ENCODE measurements around the gene CGB3.
A peak's percentile ranks its signal among the peaks of the same experiment; 100 is the strongest.
"Not testable (repeated sequence)": the region's sequence is repeated elsewhere in the genome, so short reads cannot be mapped to it uniquely, and the experiment has no call there.

CGB3 gene

DNA sequence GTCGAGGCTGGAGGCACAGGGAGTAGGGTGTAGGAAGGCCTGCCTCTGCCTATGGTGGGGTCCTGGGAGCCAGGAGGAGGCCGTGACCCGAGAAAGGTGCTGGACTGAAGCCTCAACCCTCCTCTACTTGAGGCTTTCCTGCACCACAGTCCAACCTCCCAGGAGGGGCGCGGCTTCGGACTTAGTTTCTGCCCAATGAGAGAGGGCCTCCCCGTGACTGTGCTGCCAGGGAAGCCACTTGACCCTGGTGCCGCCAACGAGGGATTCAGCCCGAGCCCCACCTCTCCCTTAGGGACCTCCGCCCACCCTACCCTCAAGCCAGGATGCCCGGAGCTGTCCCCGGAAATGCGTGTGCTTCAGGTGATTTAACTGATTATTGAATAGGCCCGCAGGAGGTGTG is at the start of gene CGB3:
Gene CGB3 (minus strand): TSS at position 101 of the 400 bp plus-strand sequence. CDS start 362 bp downstream, outside the sequence.
- DNase-seq (ENCODE audit: low read depth), result not testable (repeated sequence)

DNA sequence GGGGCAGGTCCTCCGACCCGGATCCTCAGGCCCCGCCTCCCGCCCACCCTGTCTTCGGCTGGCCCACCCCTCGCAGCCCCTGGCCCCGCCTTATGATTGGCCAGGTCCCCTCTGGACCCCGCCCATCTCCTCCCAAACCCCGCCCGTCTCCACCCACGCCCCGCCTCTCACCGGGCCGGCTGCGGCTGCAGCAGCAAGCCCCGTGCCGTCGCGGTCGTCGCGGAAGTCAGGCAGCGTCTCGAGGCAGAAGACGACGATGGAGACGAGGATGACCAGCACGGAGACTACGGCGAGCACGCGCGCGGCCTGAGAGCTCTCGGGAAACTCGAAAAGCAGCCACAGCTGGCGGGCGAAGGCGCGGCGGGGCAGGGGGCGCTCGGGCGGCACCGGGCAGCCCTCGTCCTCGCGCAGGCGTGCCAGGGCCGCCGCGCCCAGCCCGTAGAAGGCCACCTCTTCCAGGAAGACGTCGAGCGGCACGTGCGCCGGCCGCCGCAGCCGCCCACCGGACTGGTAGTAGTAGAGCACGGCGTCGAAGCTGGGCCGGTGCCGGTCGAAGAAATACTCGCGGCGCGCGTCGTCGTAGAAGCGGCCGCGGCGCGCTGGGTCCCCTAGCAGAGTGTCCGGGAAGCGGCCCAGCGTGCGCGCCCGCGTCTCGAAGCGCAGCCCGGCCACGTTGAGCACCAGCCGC is 47.9 kb upstream of the CGB3 start:
- no peak for DNase-seq (ENCODE audit: low read depth)

DNA sequence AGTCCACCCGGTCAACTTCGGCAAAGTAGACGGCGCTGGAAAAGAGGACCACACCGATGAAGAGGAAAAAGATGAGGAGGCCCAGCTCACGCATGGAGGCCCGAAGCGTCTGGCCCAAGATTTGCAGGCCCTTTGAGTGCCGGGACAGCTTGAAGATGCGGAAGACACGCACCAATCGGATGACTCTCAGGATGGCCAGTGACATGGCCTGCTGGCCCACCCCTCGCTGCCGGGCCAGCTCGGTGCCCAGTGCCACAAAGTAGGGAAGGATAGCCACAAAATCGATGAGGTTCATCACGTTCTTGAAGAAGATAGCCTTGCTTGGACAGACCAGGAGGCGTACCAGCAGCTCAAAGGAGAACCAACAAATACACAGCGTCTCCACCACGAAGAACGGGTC is 46.3 kb upstream of the CGB3 start:
- no peak for DNase-seq (ENCODE audit: low read depth)

DNA sequence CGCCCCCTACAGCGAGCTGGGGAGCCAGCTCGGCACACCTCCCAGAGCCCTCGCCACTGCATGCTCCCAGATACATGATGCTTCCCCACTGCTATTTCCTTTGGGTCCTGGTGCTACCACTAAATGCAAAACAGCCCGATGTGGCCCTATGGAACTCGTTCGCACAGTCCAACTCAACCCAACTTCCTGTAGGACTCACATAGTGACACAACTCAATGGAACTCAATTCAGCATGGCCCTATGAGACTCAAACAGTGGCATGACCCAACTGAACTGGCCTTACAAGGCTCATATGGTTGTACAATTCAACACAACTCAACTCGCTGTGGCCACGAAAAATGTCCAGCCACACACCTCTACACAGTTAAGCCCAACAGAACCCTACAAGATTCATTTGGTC is 44.9 kb upstream of the CGB3 start:
- DNase-seq (ENCODE audit: low read depth), result no peak

DNA sequence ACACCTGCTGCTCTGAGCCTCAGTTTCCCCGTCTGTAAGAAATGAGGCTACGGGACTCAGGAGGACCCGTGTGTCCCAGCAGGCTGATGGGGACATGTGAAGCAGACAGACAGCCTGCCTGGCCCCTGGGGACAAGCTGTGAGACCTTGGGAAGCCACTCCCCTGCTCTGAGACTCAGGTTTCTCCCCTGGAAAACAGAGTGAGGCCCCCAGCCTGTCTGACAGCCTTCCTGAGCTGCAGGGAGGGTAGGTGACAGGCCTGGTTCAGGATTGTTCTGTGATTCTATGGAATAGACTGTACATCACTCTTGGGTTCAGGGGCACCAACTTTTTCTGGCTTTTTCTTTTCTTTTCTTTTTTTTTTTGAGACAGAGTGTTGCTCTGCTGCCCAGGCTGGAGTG is 43.4 kb upstream of the CGB3 start:
- no peak for DNase-seq (ENCODE audit: low read depth)

DNA sequence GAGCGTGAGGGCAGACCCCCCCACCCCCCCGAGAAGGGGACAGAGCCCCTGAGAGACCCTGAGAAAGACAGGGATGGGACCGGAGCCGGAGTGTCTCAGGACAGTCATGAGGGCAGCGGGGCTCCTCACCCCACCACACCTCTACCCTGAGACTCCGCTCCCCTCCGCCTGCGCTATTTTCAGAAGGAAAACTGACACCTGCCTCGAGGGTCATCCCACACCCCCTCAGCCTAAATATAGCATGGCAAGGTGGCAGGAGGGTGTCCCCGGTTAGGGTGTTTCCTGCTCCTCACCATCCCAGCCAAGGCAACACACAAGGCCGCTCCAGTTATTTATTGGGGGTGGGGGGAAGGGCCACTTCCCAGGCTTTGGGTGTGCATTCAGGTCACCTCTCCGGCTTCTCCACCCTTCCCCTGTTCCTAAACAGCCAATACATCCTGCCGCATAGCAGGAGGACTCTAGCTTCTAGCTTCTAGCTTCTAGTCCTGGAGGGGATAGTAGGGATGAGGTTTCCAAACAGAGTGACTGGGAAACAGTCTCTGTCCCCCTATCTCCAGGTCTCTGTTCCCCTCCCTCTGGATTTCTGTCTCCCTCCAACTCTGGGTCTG is 41.9 kb upstream of the CGB3 start:
- no peak for DNase-seq (ENCODE audit: low read depth)

DNA sequence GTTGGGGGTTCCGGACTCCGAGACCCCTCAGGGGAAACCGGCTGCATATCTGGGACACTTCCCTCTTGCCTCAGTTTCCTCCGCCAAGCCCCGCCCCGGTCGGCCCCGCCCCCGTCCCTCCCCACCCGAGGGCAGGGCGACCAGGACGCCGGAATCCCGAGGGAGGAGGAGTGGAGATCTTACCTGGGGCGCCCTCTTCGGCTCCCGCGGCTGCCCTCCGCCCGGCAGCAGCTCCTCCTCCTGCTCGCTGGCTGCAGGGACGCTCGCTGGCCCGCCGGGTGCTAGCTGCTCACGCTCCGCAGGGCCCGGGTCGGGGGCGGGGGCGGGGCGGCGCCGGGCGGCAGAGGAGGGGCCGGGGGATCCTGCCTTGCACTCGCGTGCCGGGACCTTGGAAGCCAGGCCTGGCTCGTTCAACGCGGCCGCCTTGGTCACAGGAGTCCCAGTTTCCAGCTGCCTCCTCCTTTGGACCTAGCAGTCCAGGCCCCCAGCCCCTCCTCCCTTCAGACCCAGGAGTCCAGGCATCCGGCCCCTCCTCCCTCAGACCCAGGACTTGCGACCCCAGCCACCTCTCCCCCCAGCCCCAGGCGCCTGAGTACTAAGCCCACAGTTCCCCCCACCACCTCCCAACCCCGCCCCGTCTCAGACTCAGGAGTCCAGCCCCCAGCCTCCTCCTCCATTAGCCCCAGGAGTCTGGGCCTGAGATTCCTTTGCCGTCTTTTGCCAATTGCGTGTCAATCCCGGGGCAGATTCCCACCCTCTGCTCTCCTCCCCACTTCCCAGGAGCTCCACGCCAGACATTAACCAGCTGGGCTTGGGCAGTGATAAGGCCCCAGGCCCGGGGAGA is 40.9 kb upstream of the CGB3 start, which contains the start of gene NTF4:
Gene NTF4 (minus strand): TSS at position 51 of the 844 bp plus-strand sequence. CDS start 2,821 bp downstream, outside the sequence.
- DNase-seq (ENCODE audit: low read depth), result no peak

DNA sequence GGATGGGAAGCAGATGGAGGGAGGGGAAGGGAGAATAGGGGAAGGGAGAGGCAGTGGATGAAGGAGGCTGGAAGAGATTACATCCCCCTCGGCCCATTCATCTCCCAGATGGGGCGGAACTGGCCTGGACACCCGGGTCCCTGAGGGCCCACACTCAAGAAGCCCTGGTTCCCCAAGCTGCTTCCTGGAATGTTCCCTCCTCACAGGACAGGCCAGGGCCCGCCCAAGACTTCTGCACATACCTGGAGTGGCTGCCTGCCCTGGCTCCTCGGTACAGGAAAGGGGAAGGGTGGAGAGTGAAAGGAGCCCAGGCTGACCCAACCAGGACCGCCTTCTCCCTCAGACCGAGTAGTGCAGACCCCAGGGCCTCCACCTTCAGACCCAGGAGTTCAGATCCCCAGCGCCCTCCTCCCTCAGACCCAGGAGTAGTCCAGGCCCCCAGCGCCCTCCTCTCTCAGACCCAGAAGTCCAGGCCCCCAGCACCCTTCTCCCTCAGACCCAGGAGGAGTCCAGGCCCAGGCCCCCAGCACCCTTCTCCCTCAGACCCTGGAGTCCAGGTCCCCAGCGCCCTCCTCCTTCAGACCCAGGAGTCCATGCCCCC is 40.0 kb upstream of the CGB3 start:
- no peak for DNase-seq (ENCODE audit: low read depth)

DNA sequence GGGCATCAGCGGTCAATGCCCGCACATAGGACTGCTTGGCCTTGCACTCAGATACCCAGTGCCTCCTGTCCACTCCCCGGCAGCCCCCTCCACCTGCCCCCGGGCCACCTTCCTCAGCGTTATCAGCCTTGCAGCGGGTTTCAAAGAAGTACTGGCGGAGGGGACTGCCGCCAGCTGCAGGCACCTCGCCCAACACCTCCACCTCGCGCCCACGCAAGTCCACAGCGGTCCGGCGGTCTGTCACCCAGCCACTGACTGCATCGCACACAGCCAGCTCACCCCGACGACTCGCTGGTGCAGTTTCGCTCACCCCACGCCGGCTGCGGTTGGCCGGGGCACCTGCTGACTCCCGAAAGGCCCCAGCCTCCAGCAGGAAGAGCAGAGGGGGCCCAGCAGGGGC is 37.3 kb upstream of the CGB3 start:
- no peak for DNase-seq (ENCODE audit: low read depth)

DNA sequence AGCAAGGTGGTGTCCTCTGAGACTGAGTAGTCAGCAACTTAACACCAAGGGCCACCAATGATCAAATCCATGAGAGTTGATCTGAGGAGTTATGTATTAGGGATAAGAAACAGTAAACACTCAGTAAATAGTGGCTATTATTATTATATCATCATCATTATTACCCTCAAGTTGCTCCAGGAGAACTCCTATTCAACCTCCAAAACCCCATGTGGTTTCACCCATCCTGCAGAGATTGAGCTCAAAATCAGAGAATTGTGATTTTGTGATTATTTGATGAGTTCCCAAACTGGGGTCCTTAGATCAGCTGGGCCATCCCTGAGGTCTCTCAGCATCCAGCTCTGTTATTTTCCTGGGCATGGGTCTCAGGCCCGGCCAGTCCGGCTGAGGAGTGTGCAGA is 36.9 kb upstream of the CGB3 start:
- no peak for DNase-seq (ENCODE audit: low read depth)

DNA sequence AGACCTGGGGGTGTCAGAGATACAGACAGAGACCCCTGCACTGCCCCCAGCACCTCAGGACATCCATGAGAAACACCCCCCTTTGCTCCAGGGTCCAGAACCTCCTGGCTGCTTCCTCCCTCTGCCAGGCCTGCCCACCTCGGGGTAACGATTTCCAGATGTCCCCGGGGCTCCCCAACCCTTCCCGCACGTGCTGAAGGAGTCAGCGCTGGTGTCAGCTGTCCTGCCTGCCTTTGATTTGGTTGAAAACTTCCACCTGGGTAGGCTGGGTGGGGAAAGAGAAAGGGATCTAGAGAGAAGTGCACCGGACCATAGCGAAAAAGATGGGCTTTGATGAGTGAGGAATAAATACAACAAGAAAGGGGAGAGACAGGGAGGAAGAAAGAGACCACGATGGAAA is 34.9 kb upstream of the CGB3 start:
- DNase-seq (ENCODE audit: low read depth), result no peak

DNA sequence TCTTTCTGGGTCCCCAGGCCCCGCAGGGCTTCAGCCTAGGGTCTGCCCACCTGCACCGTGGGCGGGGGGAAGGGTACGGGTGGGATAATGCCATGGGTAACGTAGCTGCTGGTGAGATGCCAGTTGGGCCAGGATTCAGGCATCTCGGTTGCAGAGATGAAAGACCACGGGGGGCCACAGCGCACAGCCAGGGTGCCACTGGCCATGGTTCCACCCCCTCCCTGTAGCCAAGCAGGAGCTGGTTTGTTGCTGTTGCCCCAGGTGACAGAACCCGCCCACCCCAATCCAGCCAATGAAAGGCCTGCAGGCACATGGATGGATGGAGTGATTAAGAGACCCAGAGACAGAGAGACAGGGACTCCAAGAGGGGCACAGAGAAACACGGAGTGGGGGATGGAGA is 34.4 kb upstream of the CGB3 start:
- DNase-seq (ENCODE audit: low read depth), result no peak

DNA sequence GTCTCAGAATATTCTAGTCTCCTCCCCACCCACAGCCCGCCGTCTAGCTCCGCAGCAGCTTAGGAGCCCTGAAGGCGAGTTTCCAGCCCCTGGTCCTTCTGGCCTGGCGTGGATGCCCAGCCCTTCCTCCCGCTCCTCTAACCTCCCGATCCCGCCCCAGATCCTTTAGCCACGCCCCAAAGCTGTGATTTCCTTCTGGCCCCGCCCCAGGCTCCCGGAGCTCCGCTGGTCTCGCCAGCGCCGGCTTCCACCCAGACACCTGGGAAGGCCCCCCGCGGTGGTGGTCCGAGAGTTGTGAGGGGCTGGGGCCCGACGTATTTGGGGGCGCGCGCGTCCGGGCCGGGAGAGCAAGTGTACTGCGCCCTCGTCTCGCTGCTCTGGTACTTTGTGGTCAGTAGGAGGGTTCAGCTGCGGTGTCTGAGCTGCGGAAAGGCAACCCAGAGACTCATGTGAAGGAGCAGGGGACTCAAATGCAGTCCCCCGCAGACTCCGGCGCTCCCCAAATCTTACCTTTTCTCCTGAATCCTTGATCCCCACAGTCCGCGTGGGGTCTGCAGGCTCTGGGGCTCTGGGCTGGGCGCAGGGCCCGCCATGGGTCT is 33.6 kb upstream of the CGB3 start, which contains the start of gene CGB7:
Gene CGB7 (minus strand): TSS at position 114 of the 599 bp plus-strand sequence. CDS start 2,374 bp downstream, outside the sequence.
- no peak for DNase-seq (ENCODE audit: low read depth)

DNA sequence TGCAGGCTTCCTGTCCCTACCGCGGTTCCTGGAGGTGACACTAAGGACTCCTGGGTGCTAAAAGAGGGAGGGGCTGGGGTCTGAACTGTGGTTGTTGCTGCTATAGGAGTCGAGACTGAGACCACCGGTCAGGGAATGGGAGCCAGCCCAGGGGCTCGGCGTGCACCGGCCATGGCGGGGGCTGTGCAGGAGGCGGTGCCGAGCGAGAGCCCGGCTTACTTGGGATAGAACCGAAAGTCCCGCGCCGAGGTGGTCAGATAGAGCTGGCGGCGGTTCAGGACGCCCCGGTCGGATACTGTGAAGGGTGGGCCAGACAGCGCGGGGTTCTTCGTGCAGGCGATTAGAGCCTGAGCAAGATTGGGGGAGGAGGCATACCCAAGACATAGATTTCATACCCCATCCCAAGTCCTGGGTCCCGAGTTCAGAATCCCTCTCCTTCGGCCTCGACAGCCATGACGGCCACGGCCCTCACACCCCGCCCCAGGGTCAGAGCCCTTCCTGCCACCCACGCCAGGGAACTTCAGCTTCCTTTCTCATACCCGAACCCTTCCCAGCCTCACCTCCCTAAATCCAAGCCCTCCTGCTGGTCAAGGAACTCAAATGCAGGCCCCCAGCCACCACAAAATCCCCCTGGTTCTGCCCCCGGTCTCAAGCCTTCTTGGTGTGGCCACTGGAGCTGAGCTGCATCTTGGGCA is 32.9 kb upstream of the CGB3 start:
- DNase-seq (ENCODE audit: low read depth), result not testable (repeated sequence)

DNA sequence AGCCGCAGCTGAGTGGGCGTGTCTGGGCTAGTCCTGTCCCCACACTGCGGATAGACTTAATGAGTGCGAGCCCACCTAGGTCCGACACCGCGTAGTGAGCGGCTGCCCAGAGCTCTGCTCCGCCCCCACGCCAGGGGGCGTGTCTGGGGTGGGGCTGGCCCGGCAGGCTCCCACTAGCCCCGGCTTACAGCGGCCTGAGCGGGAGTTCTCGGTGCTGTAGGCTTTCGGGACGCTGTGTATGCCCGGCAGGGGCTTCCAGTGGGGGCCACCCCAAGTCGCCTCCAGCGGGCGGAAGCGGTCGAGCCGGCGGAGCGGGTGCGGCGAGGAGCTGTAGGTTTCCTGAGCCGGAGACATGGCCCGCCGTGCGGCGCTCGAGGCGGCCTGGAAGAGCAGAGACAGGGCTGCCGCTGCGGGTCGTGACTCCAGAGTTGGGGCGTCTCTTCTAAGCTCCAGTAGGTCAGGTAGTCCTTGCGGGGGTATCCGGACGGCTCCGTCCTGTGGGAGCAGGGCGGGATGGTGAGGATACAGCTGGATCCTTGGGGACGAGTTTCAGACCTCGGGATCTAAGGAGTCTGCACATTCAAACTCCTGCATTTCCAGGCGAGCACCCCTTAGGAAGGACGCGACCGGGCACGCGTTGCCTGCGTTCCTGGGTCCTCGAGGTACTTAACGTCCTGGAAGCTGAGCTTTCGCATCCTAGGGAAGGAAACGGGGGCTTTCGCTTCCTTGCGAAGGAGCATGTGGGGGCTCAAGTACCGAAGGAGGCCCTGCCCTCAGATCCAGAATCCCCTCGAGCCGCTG is 32.2 kb upstream of the CGB3 start:
- peak; percentile 33 for DNase-seq (ENCODE audit: low read depth)

DNA sequence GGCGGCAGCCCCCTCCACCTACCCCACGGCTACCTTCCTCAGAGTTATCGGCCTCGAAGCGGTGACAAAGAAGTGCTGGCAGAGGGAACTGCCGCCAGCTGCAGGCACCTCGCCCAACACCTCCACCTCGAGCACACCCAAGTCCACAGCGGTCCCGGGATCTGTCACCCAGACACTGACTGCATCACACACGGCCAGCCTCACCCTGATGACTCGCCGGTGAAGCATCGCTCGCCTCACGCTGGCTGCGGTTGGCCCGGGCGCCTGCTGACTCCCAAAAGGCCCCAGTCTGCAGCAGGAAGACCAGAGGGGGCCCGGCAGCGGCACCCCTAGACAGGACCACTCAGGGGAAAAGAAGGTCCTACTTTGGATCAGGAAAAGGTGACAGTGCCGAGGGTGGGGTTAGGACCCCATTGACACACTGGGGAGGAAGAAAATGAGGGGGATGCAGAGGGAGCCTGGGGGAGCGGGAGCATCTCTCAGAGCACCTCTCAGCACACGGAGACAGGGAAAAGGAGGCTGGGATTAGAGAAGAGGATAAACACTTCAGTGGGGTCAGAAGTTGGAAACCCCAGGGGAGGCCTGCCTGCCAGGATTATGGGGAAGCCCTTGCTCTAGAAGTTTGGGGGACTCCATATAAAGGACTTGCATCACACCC is 26.4 kb upstream of the CGB3 start:
- not testable (repeated sequence) for DNase-seq (ENCODE audit: low read depth)

DNA sequence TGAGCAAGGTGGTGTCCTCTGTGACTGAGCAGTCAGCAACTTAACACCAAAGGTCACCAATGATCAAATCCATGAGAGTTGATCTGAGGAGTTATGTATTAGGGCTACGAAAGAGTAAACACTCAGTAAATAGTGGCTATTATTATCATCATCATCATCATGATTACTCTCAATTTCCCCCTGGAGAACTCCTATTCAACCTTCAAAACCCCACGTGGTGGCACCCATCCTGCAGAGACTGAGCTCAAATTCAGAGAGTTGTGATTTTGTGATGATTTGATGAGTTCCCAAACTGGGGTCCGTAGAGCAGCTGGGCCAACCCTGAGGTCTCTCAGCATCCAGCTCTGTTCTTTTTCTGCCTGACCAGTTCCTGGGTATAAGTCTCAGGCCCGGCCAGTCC is 25.7 kb upstream of the CGB3 start:
- DNase-seq (ENCODE audit: low read depth), result not testable (repeated sequence)

DNA sequence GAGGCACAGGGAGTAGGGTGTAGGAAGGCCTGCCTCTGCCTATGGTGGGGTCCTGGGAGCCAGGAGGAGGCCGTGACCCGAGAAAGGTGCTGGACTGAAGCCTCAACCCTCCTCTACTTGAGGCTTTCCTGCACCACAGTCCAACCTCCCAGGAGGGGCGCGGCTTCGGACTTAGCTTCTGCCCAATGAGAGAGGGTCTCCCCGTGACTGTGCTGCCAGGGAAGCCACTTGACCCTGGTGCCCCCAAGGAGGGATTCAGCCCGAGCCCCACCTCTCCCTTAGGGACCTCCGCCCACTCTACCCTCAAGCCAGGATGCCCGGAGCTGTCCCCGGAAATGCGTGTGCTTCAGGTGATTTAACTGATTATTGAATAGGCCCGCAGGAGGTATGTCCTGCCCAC is 24.9 kb upstream of the CGB3 start, which contains the start of gene CGB8:
Gene CGB8 (minus strand): TSS at position 101 of the 400 bp plus-strand sequence. CDS start 372 bp downstream, outside the sequence.
- not testable (repeated sequence) for DNase-seq (ENCODE audit: low read depth)

DNA sequence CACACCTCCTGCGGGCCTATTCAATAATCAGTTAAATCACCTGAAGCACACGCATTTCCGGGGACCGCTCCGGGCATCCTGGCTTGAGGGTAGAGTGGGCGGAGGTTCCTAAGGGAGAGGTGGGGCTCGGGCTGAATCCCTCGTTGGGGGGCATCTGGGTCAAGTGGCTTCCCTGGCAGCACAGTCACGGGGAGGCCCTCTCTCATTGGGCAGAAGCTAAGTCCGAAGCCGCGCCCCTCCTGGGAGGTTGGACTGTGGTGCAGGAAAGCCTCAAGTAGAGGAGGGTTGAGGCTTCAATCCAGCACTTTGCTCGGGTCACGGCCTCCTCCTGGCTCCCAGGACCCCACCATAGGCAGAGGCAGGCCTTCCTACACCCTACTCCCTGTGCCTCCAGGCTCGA is 19.4 kb upstream of the CGB3 start, which contains the start of gene CGB5:
Gene CGB5 (plus strand): TSS at position 301 of the 400 bp plus-strand sequence. CDS start 362 bp downstream, outside the sequence.
- DNase-seq (ENCODE audit: low read depth), result not testable (repeated sequence)

DNA sequence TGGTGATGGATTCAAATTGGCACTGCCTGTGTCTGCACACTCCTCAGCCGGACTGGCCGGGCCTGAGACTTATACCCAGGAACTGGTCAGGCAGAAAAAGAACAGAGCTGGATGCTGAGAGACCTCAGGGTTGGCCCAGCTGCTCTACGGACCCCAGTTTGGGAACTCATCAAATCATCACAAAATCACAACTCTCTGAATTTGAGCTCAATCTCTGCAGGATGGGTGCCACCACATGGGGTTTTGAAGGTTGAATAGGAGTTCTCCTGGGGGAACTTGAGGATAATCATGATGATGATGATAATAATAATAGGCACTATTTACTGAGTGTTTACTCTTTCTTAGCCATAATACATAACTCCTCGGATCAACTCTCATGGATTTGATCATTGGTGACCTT is 18.5 kb upstream of the CGB3 start:
- DNase-seq (ENCODE audit: low read depth), result not testable (repeated sequence)

Measured in activated T-helper 1 cell treated with Interleukin-2 at 50 U/mL for 16 hours (primary cell).